ENCODE results near the gene C11orf86. TPM values are rescaled to one million over a fixed set of nuclear protein-coding genes. Genes with fewer than 3 reads are reported as not detected.

C11orf86 gene
- total RNA-seq, 1 donor from 2014 or later = not detected

DNA sequence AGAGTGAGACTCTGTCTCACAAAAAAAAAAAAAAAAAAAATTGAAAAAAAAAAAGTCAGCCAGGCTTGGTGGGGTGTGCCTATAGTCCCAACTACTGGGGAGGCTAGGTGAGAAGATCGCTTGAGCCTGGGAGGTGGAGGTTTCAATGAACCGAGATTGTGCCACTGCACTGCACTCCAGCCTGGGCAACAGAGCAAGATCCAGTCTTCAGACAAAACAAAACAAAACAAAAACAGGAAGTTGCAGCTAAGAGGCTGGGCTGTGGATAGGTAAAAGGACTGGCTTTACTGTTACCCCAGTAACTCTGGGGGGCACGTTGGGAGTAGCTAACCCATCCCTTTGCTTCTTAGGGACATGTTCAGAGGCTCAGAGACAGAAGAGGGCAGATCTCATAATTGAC, 10.6 kb upstream of the C11orf86 start:
- no peak overlapping the region for H3K4me3 ChIP-seq (ENCODE audit: low read depth, low read length)
- TF ChIP-seq, protein P1, sequence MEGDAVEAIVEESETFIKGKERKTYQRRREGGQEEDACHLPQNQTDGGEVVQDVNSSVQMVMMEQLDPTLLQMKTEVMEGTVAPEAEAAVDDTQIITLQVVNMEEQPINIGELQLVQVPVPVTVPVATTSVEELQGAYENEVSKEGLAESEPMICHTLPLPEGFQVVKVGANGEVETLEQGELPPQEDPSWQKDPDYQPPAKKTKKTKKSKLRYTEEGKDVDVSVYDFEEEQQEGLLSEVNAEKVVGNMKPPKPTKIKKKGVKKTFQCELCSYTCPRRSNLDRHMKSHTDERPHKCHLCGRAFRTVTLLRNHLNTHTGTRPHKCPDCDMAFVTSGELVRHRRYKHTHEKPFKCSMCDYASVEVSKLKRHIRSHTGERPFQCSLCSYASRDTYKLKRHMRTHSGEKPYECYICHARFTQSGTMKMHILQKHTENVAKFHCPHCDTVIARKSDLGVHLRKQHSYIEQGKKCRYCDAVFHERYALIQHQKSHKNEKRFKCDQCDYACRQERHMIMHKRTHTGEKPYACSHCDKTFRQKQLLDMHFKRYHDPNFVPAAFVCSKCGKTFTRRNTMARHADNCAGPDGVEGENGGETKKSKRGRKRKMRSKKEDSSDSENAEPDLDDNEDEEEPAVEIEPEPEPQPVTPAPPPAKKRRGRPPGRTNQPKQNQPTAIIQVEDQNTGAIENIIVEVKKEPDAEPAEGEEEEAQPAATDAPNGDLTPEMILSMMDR (conservative IDR thresholded peaks at IDR 0.05; ENCODE audit: low read depth, low read length) = no peak
- no peak for DNase-seq (ENCODE audit: low read depth)

DNA sequence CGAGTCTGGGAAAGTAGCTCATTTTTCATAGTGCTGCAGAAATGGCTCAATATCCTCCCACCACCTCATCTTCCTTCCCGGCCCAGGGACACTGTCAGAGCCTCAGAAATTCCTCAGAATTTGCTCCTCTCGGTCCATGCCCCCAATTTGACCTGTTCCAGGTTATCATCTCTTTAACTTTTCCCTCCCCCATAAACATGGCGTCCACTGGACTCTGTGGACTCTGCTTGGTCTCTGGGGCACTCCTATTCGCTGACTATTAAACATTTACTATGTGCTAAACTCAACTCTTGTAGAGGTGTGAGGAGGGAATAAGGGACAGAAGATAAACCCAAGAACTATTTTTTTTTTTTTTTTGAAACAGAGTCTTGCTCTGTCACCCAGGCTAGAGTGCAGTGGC, 8.8 kb upstream of the C11orf86 start:
- TF ChIP-seq, protein P1 (conservative IDR thresholded peaks at IDR 0.05; ENCODE audit: low read depth, low read length) = no peak
- no peak for DNase-seq (ENCODE audit: low read depth)
- no peak overlapping the region for H3K4me3 ChIP-seq (ENCODE audit: low read depth, low read length)

DNA sequence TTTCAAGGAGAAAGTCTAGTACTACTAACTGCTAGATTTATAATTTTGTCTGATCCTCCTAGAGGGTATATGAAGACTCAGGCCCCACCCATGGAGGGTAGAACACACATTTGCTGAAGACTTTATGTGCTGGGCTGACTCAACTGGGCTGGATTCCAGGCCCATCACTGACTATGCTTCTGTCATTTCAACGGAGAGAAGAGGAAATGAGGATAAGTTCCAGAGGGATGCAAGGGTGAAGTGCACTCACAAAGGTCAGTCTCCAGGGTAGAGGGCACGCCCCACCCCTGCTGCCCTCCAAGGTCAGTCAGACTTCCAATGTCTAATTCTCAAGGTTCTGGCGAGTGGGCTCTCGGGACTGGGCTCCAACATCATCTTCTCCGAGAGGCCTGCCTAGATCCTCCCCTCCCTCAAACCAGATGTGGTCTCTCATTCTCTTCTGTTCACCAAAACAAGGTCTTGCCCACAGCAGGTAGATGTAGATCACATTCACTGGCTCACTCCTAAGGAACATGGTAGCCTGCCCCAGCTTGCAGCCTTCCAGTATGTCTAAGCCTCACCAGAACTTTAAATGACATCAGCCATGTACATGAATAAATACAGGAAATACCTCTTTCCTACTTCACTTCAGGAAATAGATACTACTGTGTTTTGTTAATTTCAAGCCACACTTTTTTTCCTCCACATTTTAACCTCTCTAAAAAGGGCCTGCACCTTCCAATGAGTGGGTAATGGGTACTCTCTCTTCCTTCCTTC, 7.3 kb upstream of the C11orf86 start:
- TF ChIP-seq, protein P1 (conservative IDR thresholded peaks at IDR 0.05; ENCODE audit: low read depth, low read length) = no peak
- no peak overlapping the region for H3K4me3 ChIP-seq (ENCODE audit: low read depth, low read length)
- DNase-seq (ENCODE audit: low read depth) = no peak

DNA sequence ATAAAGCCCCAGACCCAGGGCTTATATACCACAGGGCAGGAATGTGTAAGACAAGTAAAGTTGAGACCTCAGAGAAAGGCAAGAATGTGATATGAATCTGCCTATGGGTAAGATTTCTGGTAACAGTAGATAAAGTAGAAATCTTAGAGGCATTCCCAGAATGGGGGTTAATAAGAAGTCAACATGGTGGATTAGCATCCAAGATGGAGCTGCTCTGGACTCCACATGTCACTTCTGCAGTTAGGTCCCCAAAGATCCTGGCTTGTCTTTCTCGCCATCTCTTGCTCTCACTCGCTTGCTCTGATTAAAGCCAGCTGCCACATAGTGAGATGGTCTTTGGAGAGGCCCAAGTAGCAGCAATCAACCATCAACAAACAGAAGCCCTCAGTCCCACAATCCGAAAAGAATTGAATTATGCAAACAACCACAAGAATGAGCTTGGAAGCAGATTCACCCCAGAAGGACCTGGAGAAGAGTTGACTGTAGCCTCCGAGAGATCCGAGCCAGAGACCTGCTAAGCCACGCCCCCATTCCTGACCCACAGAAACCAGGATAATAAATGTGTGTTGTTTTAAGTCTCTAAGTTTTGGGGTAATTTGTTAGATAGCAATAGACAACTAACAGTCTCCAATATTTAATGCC, 5.4 kb upstream of the C11orf86 start:
- DNase-seq (ENCODE audit: low read depth) = no peak
- TF ChIP-seq, protein P1 (conservative IDR thresholded peaks at IDR 0.05; ENCODE audit: low read depth, low read length) = no peak
- no peak overlapping the region for H3K4me3 ChIP-seq (ENCODE audit: low read depth, low read length)

DNA sequence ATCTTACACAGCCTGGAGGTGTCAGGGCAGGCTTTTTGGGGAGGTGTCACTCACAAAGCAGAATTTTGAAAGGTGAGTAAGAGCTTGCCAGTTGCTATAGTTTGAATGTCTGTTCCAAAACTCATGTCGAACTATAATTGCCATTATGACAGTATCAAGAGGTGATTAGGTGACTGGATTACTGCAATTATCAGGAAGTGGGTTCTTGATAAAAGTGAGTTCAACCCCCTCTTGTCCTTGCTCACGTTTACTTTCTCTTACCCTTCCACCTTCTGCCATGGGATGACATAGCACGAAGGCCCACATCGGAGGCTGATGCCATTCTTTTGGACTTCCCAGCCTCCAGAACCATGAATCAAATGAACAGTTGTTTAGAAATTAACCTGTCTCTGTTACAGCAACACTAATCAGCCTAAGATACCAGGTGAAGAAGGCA, 4.7 kb upstream of the C11orf86 start:
- DNase-seq (ENCODE audit: low read depth) = no peak
- H3K4me3 ChIP-seq (ENCODE audit: low read depth, low read length) = no peak overlapping the region
- TF ChIP-seq, protein P1 (conservative IDR thresholded peaks at IDR 0.05; ENCODE audit: low read depth, low read length) = no peak

DNA sequence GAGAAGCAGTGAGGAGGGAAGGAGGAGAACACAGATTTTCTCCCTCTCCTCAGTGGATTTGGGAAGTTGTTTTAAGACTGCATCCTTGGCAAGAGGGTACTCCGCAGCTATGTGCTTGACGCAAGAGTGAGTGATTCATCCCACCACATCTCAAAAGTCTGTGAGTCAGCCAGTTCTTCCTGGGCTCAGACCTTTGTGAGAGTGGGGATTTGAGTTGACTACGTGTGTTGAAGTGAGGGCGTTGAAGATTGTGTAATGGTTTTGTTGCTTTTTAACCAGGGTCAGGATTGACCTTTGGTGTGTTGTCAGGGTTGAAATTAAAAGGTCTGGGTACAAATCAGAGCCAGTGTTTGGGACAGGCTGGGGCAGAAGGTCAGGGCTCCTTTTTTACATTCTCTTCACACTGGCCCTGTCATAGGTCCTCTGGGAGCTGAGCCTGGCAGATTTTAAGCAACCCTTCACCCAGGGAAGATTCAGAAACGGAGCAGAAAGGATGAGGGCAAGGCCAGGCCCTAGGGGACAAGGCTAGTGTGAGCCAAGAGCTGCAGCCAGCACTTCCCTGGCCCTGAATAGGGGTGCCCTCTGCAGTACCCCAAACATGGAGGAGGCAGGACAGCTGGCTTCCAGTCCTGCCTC, 4.2 kb upstream of the C11orf86 start:
- DNase-seq (ENCODE audit: low read depth) = peak; percentile 99
- TF ChIP-seq, protein P1 (conservative IDR thresholded peaks at IDR 0.05; ENCODE audit: low read depth, low read length) = no peak
- H3K4me3 ChIP-seq (ENCODE audit: low read depth, low read length) = no peak overlapping the region
